GM18868 (cell line): ENCODE measurements around the gene ATG13.
"Not testable (repeated sequence)": the region's sequence is repeated elsewhere in the genome, so short reads cannot be mapped to it uniquely, and the experiment has no call there.

Source experiments
- ATAC-seq: cut with Tn5 transposase; IDR thresholded peaks from one replicate; pipeline ENCODE4 v1.9.1; 2021; ENCODE audit warnings: mild to moderate bottlenecking, moderate library complexity; ENCODE audit not compliant: unreplicated experiment

ATG13 gene

DNA sequence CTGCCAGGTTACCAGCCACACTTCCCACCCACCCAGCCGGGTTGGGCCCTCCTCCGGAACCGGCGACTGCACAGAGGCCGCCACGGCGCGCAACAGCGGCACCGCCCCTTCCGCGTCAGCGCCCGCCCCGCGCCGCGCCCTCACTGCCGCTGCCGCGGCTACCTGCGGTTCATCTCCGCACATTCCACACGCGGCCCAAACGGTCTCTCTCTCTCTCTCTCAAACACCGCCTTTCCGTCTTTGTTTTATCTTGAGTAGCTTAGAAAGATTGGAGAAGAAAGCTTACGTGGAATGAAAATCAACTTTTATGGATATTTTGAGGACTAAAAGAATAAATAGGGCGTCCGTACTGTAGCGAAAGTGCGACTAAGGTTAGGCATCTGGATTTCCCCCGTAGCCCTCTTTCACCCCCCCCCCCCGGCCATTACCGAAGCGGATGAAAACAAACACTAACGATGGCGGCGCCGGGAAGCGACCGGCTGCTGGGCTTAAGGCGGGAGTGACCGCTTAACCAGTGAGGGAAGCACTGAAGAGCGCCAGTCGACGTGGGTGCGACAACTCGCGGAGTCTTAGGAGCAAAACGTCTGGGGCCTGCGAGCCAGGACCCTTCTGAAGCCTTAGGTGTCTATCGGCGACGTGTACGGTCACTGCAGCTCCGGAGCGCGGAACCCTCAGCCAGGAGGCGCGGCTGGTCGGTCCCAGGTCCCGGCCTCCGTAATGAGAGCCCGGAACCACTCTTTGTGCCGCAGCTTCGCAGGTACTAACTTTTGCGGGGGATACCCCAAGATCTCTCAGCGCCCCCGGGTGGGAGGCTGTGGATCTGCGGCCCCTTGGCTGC lies at the start of gene ATG13, which contains the start of gene HARBI1:
Gene ATG13, plus strand, starts transcription at position 420 of the 838 bp plus-strand sequence. CDS start 26,739 bp downstream, outside the sequence.
Gene HARBI1, minus strand, starts transcription at position 94 of the 838 bp plus-strand sequence. CDS start 990 bp downstream, outside the sequence.
- peak; percentile 95 for ATAC-seq

- no peak for ATAC-seq
Measured at GRCh38 chr11:46570790-46571398, 46.5 kb upstream of the ATG13 start.

GRCh38 chr11:46574656-46575055 lies 42.7 kb upstream of the ATG13 start:
- ATAC-seq = no peak

GRCh38 chr11:46577058-46577457 lies 40.3 kb upstream of the ATG13 start:
- no peak for ATAC-seq

DNA sequence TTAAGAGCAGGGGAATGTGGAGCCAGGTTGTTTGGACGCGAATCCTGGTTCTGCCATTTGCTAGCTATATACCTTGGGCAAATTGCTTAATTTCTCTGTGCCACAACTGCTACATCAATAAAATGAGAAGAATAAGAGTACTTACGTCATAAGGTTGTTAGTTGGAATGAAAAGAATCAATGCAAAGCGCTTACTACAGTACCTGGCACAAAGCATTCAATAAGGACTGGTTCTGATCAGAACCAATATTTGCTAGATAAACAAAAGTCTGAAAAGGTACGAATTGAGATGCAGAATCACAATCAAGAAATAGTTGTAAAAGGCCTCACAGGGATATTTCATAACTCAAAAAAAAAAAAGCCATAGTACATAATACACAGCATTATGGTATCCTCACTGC lies 34.8 kb upstream of the ATG13 start:
- ATAC-seq = no peak

DNA sequence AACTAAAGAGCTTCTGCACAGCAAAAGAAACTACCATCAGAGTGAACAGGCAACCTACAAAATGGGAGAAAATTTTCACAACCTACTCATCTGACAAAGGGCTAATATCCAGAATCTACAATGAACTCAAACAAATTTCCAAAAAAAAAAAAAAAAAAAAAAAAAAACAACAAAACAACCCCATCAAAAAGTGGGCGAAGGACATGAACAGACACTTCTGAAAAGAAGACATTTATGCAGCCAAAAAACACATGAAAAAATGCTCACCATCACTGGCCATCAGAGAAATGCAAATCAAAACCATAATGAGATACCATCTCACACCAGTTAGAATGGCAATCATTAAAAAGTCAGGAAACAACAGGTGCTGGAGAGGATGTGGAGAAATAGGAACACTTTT lies 33.8 kb upstream of the ATG13 start:
- ATAC-seq = not testable (repeated sequence)

DNA sequence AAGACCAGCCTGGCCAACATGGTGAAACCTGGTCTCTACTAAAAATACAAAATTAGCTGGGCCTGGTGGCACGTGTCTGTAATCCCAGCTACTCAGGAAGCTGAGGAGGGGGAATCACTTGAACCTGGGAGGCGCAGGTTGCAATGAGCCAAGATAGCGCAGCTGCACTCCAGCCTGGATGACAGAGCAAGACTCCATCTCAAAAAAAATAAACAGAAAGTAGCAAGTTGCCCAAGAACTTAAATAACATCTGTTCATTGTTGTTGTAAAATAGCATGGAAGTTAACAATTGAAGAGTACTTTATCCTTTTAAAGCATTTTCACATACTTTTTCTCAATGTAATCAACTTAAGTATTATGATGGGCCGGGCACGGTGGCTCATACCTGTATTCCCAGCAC lies 29.2 kb upstream of the ATG13 start:
- ATAC-seq = no peak

DNA sequence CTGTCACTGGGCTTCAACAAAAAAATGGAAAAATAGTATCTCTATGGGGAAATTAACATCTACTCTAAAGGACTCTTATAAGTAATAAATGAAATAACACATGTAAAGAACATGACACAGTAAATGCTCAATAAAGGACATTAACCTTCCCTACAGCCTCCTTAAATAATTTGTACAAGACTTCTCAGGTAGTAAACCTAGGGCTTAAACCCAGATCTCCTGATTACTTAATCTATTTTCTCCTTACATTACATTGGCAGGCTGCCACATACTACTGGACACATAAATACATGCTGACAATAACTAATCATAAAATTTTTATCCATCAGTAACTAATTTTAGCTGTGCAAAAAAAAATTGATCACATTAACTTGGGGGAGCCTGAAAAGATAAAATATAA lies 28.4 kb upstream of the ATG13 start:
- ATAC-seq = no peak

DNA sequence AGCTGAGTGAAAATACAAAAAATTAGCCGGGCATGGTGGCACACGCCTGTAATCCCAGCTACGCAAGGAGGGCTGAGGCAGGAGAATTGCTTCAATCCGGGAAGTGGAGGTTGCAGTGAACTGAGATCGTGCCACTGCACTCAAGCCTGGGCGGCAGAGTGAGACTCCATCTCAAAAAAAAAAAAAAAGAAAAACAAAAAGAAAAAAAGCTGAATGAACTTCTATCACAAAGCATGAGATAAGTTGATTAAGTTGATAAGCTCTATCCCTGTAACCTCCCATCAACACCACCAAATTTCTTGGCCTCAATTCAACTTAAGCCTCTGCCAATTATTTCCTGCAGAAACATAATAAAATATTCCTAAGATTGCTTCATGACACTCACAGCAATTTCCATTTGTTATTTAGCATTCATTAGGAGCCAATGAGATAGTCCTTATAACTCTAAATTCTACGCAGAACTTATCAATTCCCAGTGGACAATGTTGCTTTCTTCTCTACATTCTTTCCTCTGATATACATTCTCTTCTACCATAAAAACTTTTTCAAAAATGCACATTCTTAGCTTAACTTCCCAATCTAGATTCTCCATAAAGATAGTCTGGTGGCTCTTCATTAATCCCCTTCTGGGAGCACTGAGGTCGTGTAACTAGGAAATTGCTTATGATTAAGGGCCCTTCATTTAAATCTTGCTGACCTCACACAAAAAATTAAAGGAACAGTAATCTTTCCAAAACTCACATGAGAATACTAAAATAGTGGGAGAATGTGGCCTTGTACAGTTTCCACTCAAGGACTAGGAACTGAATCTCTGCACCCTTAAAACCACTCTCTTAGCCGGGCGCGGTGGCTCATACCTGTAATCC lies 26.4 kb upstream of the ATG13 start:
- no peak for ATAC-seq

DNA sequence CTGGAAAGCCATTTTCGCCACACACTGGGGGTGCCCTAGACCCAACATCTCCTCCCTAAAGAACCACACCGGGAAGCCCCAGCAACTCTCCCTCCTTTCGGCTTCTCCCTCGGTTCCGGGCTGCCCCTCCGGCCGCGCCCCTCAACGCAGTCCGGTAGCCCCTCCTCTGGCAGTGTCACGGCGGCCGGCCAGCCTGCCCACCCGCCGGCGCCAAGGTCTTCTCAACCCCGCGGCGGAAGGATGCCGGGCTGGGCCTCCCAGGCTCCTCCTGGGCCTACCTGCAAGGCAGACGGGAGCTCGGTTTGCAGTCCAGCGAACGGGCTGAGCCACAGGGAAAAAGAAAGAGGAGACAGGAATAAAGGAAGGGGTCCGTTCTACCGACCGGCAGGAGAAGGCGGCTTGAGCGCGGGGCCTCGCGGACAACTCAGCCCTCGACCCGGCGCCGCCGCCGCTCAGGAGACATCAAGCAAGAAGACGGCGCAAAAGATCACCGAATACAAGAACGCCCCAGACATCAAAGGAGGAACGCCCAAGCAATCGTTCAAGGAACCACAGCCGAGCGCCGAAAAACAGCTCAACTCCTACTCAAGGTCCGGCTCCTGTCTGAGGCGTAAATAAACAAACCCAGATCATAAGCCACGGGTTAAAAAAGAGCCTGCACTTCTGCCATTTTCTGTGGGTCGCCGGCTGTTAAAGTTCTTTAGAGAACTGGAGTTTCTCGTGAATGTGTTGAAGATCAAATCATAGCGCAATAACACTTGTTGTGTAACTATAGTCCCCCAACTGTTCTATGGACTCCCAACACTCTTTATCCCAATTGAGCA lies 23.6 kb upstream of the ATG13 start, which contains the start of gene AMBRA1:
Gene AMBRA1, minus strand, starts transcription at position 474 of the 824 bp plus-strand sequence. CDS start 45,643 bp downstream, outside the sequence.
- peak; percentile 80 for ATAC-seq

- ATAC-seq = peak; percentile 14
Measured at GRCh38 chr11:46594374-46594700, 23.0 kb upstream of the ATG13 start.

- ATAC-seq = no peak
Measured at GRCh38 chr11:46594785-46595184, 22.6 kb upstream of the ATG13 start.

- ATAC-seq = no peak
Measured at GRCh38 chr11:46597155-46597554, 20.2 kb upstream of the ATG13 start.

DNA sequence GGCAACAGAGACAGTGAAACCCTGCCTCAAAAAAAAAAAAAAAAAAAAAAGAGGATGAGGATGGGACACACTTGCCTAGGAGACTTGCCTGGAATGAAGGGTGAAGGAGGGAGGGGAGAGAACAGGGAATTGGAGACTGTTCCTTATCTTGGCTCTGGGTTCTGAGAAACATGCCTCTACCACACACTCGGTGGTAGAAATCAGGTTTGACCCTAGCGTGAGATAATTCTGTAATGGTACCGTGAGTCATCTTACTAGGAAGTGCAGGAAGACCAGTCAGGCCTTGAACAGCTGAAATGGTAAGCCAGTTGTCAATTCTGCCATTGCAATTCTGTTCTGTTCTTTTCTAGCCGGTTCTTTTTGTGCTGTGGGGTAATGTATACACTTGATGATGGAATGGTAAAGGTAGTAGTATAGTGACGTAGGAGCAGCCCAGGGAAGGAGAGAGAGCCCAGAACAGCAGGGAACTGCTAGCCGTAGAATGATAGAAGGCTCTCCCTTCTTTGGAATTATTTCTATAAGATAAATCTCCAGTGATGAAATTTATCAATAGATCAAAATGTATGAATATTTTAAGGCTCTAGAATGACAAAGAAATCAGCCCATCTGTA lies 19.6 kb upstream of the ATG13 start:
- no peak for ATAC-seq

DNA sequence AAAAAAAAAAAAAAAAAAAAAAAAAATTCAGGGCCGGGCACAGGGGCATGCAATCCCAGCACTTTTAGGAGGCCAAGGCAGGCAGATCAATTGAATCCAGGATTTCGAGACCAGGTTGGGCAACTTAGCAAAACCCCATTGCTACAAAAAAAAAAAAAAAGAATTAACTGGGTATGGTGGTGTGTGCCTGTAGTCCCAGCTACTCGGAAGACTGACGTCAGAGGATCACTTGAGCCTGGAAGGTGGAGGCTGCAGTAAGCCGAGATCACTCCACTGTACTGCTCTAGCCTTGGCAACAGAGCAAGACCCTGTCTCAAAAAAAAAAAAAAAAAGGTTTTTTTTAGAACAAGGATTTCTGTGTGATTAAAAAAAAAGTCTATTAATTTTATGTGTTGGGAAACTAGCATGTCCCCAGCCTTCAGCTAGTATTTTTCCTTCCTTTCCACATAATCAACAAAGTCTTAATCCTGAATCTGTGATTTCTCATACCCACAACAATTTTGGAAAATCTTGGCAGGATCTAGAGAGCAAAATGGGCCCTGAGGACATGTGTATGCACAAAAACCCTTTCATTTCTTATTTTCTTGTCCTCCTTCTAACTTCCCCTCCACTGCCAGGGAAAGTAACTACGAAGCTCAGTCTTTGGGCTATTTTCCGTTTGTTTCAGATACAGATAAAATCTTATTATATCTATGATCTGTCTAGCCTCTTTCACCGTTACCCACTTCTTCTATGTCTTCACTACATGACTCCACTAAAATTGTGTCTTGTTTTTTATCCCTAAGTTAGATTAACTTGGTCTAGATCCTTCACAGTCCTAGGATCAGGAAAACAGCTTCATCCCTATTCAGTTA lies 17.8 kb upstream of the ATG13 start:
- no peak for ATAC-seq

DNA sequence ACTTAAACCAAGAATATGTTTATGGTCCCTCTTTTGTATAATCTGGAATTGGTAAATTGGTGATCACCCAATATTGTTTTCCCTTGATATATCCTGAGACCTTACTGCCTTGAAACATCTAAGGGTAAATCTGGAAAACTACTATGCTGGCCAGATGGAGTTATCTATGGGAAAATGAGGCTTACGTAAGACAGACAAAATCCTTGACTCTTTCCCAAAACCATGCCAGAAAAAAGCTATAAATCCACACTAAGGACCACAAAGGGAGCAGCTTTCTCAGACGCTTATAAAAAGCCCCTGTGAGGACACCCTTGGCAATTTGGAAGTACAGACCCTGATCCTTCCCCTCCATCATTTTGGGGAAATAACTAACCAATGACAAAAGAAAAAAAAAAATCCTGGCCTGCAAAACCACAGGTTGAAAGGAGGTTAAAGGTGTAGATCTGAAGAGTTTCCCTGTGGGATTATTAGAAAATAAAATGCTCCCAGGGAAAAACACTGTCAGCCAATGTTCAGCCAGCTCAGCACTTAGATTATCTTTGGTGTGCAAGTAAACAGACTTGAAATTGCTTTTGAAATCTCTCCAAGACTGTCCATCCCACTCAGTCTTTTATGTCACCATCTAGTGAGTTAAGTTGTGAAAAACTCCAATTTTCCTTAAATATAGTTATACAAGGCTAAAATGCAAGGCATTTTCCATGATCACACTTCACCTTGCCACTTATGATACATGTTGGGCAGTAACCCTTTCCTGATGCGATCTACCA lies 17.0 kb upstream of the ATG13 start:
- ATAC-seq = no peak

GRCh38 chr11:46601129-46601528 lies 16.2 kb upstream of the ATG13 start:
- ATAC-seq = no peak

GRCh38 chr11:46603704-46604308 lies 13.5 kb upstream of the ATG13 start:
- no peak for ATAC-seq
